Measurements from ENCODE around the gene MFAP2.

Gene MFAP2

GRCh38 chr1:16980473-16981268 is at the start of gene MFAP2:
Gene MFAP2 (minus strand): TSS chr1:16980620. CDS start chr1:16978273, 2,347 bp downstream.
- DNase-seq = no peak

GRCh38 chr1:17030206-17030605 is 49.8 kb upstream of the MFAP2 start:
- DNase-seq = no peak

- no peak for DNase-seq
Measured at GRCh38 chr1:17028662-17029188, 48.3 kb upstream of the MFAP2 start.

GRCh38 chr1:17027900-17028299 is 47.5 kb upstream of the MFAP2 start:
- DNase-seq = no peak

GRCh38 chr1:17027403-17027802 is 47.0 kb upstream of the MFAP2 start:
- no peak for DNase-seq

GRCh38 chr1:17024721-17025120 is 44.3 kb upstream of the MFAP2 start:
- no peak for DNase-seq

GRCh38 chr1:17023573-17023972 is 43.2 kb upstream of the MFAP2 start:
- DNase-seq = no peak

- DNase-seq = no peak
Measured at GRCh38 chr1:17023102-17023501, 42.7 kb upstream of the MFAP2 start.

GRCh38 chr1:17021896-17022295 is 41.5 kb upstream of the MFAP2 start:
- DNase-seq = no peak

- DNase-seq = no peak
Measured at GRCh38 chr1:17020502-17020901, 40.1 kb upstream of the MFAP2 start.

GRCh38 chr1:17018849-17019248 is 38.4 kb upstream of the MFAP2 start:
- DNase-seq = no peak

- no peak for DNase-seq
Measured at GRCh38 chr1:17017435-17017834, 37.0 kb upstream of the MFAP2 start.

- no peak for DNase-seq
Measured at GRCh38 chr1:17016317-17016661, 35.9 kb upstream of the MFAP2 start.

GRCh38 chr1:17014671-17015567 is 34.5 kb upstream of the MFAP2 start:
- DNase-seq = no peak

GRCh38 chr1:17013491-17014320 is 33.3 kb upstream of the MFAP2 start:
- DNase-seq = peak; percentile 93

- no peak for DNase-seq
Measured at GRCh38 chr1:17012775-17013490, 32.5 kb upstream of the MFAP2 start.

GRCh38 chr1:17011439-17012307 is 31.3 kb upstream of the MFAP2 start, which contains the start of gene ATP13A2:
Gene ATP13A2 (minus strand): TSS chr1:17011928. CDS start chr1:17011738, 190 bp downstream.
- peak; percentile 76 for DNase-seq

- DNase-seq = no peak
Measured at GRCh38 chr1:17011092-17011438, 30.6 kb upstream of the MFAP2 start.

GRCh38 chr1:17009706-17010105 is 29.3 kb upstream of the MFAP2 start:
- peak; percentile 69 for DNase-seq

- no peak for DNase-seq
Measured at GRCh38 chr1:17008208-17008855, 27.9 kb upstream of the MFAP2 start.

GRCh38 chr1:17007121-17007520 is 26.7 kb upstream of the MFAP2 start:
- DNase-seq = no peak
